ENCODE data around the gene SLC5A6. TPM values are rescaled to one million over a fixed set of nuclear protein-coding genes. Genes with fewer than 3 reads are reported as not detected.

SLC5A6 gene
- total RNA-seq, 1 experiment from 2014 or later, result 122 TPM

DNA sequence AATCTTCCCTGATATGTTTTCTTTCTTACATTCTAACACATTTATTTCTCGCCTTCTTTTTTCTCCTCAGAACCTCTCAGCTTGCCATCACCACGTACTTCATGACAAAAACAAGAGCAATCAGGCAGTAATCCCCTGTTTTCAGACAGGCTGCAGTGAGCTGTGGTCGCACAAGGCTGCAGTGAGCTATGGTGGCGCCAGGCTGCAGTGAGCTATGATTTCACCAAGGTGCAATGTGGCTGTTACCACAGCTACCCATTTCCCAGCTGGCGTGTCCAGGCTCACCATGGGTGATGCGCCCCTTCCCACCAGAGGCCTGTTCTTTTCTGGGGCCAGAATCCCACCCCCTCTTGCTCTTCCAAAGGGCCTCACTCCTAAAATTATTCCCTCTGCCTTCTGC, 37.4 kb downstream of the SLC5A6 start:
- no peak overlapping the region for H3K14ac ChIP-seq (ENCODE audit: insufficient read depth, low read length)

More for the DNA sequence above, 37.4 kb downstream of the SLC5A6 start:
- Histone ChIP-seq H3K4ac (ENCODE audit: low read depth, low read length) (no peak overlapping the region), H3K9ac (ENCODE audit: extremely low read depth, insufficient read length, low read length) (no peak overlapping the region), H3K4me1 (ENCODE audit: insufficient read depth, low read length) (no peaks in the 10 kb centered on the region), H4K91ac (ENCODE audit: insufficient read length, low read depth, low read length) (no peak overlapping the region), H2BK5ac (ENCODE audit: insufficient read length, low read length) (no peak overlapping the region), H3K56ac (ENCODE audit: insufficient read length, low read depth, low read length) (no peak overlapping the region), H3K4me2 (ENCODE audit: insufficient read depth, insufficient read length, low read length) (no peak overlapping the region), H3K27me3 (ENCODE audit: insufficient read depth, low read length) (no peaks in the 10 kb centered on the region), H2BK12ac (ENCODE audit: insufficient read length, low read depth, low read length) (no peak overlapping the region), H2AFZ (ENCODE audit: low read length) (no peak overlapping the region), H3K9me3 (ENCODE audit: control insufficient read depth, low read depth, low read length) (no peaks in the 10 kb centered on the region), H2BK120ac (ENCODE audit: low read depth, low read length, poor library complexity, severe bottlenecking) (no peak overlapping the region), H3T11ph (ENCODE audit: low read length) (no peak overlapping the region), H4K20me1 (ENCODE audit: control insufficient read depth, insufficient read depth, insufficient read length) (no peaks in the 10 kb centered on the region), H3K23me2 (ENCODE audit: insufficient read length, low read depth, low read length, poor library complexity, severe bottlenecking) (no peaks in the 10 kb centered on the region), H3K23ac (ENCODE audit: insufficient read length, low read depth, low read length) (no peak overlapping the region), H4K5ac (ENCODE audit: insufficient read length, low read depth, low read length) (no peak overlapping the region), H3K27ac (ENCODE audit: insufficient read length, low read depth, low read length) (no peak overlapping the region), H2BK20ac (ENCODE audit: low read depth, low read length, poor library complexity, severe bottlenecking) (no peak overlapping the region), H2AK5ac (ENCODE audit: insufficient read length, low read length) (no peak overlapping the region), H2BK15ac (ENCODE audit: low read depth, low read length) (no peak overlapping the region), H3K79me2 (ENCODE audit: insufficient read depth, low read length) (no peaks in the 10 kb centered on the region), H3K79me1 (ENCODE audit: insufficient read depth, low read depth, low read length, poor library complexity, severe bottlenecking) (no peaks in the 10 kb centered on the region), H4K8ac (replicated peaks; ENCODE audit: insufficient read length, low read depth, low read length) (no peak overlapping the region), H3K18ac (ENCODE audit: insufficient read length, low read depth, low read length) (no peak overlapping the region)
- WGBS (ENCODE audit: extremely low coverage, insufficient read length, low lambda C conversion rate), result 100% methylated on average over 1 of the region's 6 CpGs
- no peaks in the 10 kb centered on the region for H3K9me3 Mint-ChIP-seq
- H3K27me3 Mint-ChIP-seq (ENCODE audit: low read depth), result peaks cover 17% of the 10 kb centered on the region
- H3K36me3 Mint-ChIP-seq (ENCODE audit: insufficient read depth in 1 of 3, low read depth in 3 of 3), result no peaks in the 10 kb centered on the region
- DNase-seq, result no peak
- TF ChIP-seq, protein P1, sequence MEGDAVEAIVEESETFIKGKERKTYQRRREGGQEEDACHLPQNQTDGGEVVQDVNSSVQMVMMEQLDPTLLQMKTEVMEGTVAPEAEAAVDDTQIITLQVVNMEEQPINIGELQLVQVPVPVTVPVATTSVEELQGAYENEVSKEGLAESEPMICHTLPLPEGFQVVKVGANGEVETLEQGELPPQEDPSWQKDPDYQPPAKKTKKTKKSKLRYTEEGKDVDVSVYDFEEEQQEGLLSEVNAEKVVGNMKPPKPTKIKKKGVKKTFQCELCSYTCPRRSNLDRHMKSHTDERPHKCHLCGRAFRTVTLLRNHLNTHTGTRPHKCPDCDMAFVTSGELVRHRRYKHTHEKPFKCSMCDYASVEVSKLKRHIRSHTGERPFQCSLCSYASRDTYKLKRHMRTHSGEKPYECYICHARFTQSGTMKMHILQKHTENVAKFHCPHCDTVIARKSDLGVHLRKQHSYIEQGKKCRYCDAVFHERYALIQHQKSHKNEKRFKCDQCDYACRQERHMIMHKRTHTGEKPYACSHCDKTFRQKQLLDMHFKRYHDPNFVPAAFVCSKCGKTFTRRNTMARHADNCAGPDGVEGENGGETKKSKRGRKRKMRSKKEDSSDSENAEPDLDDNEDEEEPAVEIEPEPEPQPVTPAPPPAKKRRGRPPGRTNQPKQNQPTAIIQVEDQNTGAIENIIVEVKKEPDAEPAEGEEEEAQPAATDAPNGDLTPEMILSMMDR (conservative IDR thresholded peaks at IDR 0.05), result no peak
- H3K4me3 Mint-ChIP-seq, result no peak overlapping the region
- H3K4me1 Mint-ChIP-seq, result peaks cover 0 to 6% of the 10 kb centered on the region in 2 experiments; a peak in 2 of 4 replicates
- no peak overlapping the region for H3K27ac Mint-ChIP-seq
